ENCODE results near the gene SPINK1.
A peak's percentile ranks its signal among the peaks of the same experiment; 100 is the strongest.
"Not testable (repeated sequence)": the region's sequence is repeated elsewhere in the genome, so short reads cannot be mapped to it uniquely, and the experiment has no call there.

The SPINK1 gene, protein sequence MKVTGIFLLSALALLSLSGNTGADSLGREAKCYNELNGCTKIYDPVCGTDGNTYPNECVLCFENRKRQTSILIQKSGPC

DNA sequence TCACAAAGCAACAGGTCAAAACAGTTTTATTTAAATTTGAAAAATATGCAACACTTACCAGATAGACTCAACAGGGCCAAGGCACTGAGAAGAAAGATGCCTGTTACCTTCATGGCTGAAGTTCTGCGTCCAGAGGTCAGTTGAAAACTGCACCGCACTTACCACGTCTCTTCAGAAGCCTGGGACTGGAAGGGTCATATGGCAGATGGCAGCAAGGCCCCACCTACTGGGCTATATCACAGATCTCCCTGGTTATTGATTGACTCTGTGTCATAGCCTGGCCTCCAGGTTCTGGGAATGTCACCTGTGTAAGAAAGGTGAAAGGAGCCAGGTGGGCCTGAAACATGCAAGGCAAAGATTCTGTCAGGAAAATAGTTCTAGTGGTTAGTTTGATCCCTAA is at the start of gene SPINK1:
Gene SPINK1, minus strand, starts transcription at position 207 of the 400 bp plus-strand sequence. Its CDS starts 94 bp downstream, at position 113.
- DNase-seq (ENCODE audit: low read depth in 2 of 2), result no peak

DNA sequence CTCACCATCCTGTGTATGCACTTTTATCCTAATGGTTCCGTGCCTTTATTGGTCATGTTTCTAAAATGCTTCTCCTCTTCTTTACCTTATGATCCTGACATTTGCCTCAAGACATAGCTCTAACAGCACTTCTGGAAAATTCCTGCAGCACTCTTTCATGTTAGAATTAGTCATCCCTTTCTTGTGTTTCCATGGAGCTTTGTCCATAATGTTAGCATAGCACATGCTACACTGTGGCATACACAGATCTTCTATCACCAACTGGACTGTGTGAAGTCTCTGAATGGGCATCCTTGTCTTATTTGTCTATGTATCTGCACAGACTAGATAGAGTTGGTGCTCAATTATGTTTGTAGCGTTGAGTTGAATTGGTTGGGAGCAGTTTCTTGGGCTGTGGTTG is 49.0 kb upstream of the SPINK1 start:
- DNase-seq (ENCODE audit: low read depth in 2 of 2), result no peak

DNA sequence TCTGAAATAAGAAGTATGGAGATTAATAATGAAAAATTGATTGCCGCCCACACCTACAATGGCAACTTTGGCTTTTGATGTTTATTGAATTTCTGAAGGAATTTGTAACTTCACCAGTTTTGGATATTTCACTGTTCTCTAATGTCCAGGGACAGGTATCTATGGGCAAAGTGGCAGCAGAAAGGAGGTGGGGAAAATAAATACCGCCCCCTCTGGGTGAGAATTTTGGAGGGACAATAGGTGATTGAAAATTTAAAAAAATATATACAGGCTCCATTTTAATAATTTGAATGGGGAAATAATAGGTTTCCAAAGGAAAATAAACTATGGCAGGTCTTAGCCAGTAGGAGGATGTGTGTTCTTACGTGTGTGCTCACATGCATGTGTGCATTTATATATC is 48.3 kb upstream of the SPINK1 start:
- DNase-seq (ENCODE audit: low read depth in 2 of 2), result no peak

DNA sequence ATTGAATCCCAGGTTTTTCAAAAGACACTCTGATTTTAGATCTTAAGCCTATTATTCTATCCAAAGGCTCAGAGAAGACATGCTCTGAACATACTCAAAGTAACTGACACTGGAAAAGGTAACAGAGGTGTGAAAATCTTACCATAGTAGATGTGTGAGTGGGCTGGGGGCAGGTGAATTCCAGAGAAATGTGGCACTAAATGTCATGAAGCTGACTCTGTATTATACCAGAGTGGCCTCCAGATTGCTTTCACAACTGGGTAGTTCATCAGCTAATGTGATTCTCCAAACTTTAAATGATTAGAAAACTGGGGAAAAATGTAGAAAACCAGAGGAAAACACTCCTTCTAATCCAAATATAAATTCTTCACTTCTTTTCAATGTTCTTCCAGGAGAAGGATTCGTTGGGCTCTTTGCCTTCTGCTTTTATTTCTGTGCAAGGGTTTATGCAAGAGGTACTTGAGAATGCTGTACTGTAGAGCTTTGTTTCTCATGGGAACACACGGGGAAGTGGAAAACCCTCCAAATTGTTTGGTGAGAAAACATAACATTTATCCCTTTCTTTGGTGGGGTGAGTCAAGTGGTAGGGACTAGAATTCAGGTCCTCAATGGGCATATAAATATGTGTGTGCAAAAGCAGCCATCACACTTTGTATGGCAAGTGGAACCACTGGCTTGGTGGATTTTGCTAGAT is 46.7 kb upstream of the SPINK1 start, which contains the start of gene SCGB3A2:
Gene SCGB3A2, plus strand, starts transcription at position 646 of the 694 bp plus-strand sequence. CDS start 93 bp downstream, outside the sequence.
- no peak for DNase-seq (ENCODE audit: low read depth in 2 of 2)

DNA sequence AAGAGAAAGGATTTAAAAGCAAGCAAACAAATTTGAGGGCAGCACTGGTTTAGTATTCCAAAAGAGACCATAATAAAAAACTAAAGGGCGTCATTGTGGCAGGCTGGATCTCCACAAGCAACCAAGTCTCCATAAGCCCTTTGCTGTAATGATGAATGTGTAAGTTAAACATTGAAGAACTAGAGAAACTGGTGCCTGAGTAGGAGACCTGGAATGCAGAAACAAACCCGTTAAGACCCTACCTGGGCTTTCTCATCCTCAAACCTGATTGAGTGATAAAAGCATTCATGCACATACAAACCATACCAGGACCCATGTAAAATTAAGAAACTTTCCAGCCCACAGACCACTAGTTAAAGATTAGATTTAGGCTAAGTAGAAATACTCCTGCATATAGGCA is 45.2 kb upstream of the SPINK1 start:
- DNase-seq (ENCODE audit: low read depth in 2 of 2), result no peak

DNA sequence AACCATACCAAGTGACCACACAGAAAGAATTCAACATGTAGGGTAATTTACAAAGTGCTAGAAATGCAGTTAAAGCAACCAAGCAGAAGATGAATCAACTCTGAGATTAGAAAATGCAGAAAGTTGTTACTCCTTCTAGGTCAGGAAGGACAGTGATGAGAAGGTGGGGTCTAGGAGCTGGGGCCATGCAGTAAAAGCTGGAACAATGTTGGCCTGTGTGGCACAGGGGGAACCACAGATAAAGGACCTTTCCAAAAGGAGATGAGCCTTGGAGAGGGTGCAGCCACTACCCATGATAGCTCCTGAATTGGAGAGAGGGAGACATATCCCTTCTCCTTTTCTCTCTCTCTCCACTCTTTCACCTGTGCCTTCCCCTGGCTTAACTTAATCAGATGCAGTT is 44.7 kb upstream of the SPINK1 start:
- DNase-seq (ENCODE audit: low read depth in 2 of 2), result no peak

DNA sequence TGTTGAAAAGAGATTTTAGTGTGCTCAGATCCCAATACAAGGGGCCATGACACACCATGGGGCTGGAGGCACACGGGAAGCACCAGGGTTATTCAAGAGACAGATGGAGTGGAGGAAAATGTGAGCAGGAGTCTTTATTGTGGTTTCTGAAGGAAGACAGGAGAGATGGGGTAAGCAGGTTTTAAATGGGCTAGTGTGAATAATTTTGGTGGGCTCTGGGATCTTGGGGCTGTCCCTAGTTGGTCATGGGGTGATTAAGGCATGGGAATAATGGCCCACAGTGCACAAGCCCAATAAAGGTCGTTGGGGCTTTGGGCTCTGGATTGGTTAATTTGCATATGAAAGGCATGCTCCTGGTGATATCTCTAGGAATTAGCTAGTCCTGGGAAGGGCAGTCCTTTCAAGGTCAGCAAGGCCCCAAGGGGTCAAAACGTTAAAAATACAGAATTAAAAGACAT is 43.5 kb upstream of the SPINK1 start:
- no peak for DNase-seq (ENCODE audit: low read depth in 2 of 2)

DNA sequence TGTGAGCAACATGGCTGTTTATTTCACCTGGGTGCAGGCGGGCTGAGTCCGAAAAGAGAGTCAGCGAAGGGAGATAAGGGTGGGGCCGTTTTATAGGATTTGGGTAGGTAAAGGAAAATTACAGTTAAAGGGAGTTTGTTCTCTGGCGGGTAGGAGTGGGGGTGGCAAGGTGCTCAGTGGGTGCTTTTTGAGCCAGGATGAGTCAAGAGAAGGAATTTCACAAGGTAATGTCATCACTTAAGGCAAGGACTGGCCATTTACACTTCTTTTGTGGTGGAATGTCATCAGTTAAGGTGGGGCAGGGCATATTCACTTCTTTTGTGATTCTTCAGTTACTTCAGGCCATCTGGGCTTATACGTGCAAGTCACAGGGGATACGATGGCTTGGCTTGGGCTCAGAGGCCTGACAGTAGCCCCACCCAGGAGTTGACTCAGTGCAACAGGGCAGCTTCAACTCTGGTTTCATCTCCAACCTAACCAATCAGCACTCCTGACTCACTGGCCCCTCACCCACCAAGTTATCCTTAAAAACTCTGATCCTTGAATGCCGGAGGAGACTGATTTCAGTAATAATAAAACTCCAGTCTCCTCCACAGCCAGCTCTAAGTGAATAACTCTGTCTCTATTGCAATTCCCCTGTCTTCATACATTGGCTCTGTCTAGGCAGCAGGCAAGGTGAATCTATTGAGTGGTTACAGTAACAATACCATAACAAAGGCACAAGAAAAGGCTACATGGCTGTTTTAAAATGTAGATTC is 42.8 kb upstream of the SPINK1 start:
- not testable (repeated sequence) for DNase-seq (ENCODE audit: low read depth in 2 of 2)

DNA sequence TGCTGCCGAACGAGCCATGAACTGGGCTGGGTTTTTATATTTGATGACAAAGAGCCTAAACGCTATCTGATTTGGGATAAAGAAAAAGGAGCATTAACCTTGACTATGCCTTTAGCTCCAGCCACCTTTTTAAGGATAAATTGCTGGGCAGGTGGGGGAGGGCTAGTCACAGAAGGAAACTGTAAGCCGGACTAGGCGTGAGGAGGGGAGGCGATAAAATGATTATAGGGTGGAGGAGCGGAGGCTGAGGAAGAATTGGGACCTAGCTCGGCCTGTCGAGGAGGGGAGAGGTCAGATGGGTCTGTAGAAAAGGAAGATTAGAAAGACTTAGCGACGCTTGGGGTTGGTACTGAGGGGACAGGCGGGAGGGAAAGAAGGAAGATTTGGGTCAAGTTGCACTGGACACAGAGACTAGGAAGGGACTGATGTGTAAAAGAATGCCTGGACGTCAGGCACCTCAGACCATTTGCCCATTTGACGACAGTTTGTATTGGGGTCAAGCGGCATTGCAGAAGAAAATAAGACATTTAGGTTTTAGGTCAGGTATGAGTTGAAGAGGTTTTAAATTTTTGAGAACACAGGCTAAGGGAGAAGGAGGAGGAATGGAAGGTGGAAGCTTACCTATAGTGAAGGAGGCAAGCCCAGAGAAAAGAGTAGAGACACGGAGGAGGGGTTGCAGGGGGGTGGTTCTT is 41.4 kb upstream of the SPINK1 start:
- DNase-seq (ENCODE audit: low read depth in 2 of 2), result not testable (repeated sequence)

DNA sequence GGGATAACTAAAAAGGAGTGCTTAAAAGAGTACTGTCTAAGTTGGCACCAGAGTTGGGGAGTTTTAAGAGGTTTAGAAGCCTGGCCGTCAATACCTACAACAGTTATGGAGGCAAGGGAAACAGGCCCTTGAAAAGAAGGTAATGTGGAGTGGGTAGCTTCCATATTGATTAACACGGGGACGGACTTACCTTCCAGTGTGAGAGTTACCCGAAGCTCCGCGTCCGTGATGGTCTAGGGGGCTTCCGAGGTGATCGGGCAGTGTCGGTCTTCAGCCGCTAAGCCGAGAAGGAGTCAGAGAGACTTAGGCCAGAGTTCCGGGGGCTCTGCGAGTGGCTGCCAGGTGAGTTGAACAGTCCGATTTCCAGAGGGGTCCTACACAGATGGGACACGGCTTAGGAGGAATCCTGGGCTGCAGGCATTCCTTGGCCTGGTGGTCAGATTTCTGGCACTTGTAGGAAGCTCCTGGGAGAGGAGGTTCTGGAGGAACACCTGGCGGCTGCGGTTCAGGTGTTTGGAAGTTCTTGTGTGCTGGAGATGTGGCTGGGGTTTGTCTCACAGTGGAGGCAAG is 40.6 kb upstream of the SPINK1 start:
- not testable (repeated sequence) for DNase-seq (ENCODE audit: low read depth in 2 of 2)

DNA sequence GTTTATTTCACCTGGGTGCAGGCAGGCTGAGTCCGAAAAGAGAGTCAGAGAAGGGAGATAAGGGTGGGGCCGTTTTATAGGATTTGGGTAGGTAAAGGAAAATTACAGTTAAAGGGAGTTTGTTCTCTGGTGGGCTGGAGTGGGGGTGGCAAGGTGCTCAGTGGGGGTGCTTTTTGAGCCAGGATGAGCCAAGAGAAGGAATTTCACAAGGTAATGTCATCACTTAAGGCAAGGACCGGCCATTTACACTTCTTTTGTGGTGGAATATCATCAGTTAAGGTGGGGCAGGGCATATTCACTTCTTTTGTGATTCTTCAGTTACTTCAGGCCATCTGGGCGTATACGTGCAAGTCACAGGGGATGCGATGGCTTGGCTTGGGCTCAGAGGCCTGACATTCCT is 38.4 kb upstream of the SPINK1 start:
- DNase-seq (ENCODE audit: low read depth in 2 of 2), result not testable (repeated sequence)

DNA sequence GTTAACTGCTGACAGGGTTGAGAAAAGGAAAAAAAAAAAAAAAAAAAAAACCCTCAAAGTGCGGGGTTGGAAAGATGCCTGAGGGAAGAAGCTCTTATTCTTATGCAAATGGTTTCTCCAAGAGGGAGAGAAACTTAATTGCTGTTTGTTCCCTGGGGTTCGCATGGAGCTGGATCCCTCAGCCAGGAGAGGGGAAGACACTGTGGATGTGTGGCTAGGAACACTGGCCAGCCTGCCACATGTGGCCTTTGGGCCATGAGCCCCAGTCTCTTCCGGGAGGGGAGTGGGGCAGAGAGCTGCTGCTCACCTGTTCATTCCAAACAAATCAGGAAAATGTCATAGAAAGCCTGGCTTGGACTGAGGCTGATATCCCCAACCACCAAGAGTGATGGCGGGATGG is 37.6 kb upstream of the SPINK1 start:
- DNase-seq (ENCODE audit: low read depth in 2 of 2), result no peak

DNA sequence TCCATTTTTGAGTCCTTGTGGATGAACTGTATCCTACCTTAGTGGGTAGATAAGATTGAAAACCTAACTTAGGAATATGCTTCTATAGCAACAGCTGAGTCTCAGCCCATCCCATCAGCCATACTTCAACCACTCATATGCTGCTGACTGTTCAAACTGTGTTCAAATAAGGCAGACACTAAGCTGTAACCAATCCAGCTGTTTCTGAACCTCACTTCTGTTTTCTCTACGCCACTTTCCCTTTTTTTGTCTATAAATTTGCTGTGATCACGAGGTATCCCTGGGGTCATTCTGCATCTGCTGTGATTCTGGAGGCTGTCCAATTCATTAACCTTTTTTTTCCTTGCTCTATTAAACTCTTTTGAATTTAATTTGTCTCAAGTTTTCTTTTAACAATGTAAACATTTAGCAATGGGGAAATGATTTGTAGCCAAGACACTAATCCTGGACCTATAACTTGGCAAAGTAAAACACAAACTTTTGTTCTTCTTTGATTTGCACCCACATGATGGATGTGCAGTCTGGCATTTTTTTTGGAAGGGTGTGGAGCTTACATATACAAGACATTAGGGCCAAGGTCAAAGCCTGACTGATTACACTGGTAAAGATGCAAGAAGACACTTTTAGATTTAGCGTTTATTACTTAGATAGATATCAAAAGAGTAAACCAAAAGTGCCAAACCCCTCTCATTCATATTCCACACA is 32.1 kb upstream of the SPINK1 start:
- no peak for DNase-seq (ENCODE audit: low read depth in 2 of 2)

DNA sequence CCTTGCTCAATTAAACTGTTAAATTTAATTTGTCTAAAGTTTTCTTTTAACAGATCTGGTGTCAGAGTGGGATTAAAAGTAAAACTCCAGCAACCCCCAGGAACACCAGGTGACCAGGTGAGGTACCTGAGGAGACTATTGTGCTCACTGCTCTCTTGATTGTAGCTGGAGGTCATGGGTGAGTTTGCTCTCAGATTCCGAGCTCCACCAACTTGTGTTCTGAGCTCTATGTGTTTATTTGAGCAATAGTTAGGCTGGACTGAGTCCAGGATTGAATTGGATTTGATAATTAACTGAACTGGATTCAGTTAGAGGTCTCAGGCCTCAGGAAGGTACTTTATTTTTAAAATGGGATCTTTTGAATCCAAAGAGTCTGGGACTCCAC is 29.2 kb upstream of the SPINK1 start:
- no peak for DNase-seq (ENCODE audit: low read depth in 2 of 2)

DNA sequence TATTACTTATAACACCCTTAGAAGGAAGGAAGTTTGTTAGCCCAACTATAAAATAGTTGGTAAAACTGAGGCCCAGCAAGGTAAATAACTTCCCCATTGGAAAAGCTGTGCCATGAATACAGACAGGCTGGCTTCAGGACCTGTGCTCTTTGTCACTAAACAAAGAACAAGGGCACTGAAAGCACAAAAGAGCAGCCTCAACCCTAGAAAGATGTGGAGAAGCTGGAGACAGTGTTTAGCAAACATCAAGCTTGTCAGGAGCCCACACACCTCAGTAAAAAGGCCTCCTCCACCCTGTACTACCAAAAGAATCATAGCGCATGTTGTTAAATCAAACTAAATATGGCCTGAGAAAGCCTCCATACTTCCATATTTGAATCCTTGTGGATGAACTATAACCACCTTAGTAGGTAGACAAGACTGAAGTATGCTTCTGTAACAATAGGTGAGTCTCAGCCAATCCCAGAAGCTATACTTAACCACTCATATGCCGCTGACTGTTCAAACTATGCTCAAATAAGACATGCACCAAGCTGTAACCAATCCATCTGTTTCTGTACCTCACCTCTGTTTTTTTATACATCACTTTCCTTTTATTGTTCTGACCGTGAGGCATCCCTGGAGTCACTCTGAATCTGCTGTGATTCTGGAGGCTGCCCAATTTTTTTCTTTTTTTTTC is 28.6 kb upstream of the SPINK1 start:
- DNase-seq (ENCODE audit: low read depth in 2 of 2), result no peak

DNA sequence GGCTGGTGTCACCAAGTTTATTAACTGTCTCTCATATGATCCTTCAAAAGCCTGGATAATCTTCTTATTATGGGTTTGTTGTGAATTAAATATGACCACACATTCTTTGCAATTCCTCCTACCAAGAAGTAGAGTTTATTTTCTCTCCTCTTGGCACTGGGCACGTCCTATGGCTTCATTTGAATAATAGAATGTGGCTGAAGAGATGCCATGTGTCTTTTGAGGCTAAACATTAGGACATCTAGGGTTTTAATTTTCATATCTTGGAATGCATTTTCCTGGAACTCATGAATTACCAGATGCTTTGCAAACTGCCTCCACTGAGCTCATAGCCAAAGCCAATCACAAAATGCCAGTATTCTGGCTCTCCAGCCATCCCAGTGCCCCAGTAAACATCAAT is 27.1 kb upstream of the SPINK1 start:
- no peak for DNase-seq (ENCODE audit: low read depth in 2 of 2)

DNA sequence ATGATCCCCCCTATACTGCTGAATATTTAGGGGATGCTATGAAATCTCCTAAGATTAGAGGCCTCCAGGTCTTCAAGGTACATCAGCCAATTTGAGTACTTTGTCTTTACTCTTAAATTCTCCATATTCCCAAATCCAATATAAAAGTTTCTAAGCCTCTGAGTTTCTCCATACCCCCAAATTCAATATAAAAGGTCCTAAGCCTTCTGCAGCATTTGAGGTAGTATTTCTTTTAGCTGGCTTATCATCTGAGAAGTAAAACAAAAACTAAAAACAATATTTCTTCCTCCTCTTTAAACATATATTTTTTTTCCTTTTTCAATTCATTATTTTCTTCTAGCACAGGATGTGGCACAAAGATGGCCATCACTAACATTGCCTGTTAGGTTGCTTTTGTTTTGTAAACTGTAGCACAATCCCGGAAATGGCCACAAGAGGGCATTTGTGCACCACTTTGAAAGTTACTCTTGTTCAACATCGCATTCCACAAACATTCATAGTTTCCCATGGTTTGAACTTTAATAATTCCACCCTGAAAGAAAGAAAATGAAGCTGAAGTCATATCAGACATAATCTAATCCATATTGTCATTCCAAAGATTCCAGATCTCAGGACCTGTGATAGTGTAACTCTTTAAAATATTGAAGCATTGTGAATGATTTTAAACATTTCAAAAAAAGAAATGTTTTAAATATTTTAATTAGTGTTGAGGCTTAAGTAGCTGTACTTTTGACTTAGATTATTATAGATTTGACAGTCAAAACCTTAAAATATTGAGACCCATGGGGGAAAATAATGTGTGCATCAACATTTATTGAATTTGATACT is 26.0 kb upstream of the SPINK1 start:
- DNase-seq (ENCODE audit: low read depth in 2 of 2), result peak; percentile 9 to 24

DNA sequence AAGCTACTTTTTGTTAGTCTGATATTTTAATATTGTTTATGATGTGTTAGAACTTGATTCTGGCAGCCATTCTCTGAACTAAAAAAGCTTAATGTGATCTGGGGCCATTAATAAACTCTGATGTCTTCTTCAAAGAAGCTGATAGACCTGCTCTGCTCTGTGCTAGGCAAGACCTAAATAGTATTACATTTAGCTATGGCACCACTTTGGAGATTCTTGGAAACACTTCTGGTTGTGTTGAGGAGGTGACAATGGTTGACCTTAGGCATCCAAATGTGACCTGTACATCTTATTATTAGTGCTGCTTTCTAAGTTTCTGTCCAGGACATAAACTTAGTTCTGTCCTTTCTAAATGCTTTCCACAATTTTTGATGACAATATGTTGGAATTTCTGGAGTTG is 25.3 kb upstream of the SPINK1 start:
- DNase-seq (ENCODE audit: low read depth in 2 of 2), result no peak

DNA sequence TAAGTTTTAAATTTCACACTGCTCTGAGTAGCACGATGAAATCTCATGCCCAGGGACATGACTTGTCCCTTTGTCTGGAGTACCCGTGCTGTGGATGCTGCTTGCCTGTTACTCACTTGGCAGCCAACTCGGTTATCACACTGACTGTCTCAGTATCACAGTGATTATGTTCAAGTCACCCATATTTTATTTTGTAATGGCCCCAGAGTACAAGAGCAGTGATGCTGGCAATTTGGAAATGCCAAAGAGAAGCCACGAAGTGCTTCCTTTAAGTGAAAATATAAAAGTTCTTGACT is 24.3 kb upstream of the SPINK1 start:
- DNase-seq (ENCODE audit: low read depth in 2 of 2), result no peak

All from stimulated activated CD4-positive, alpha-beta T cell treated with anti-CD3 and anti-CD28 coated beads, Interleukin-4, amount 100 ng/mL, for 48 hours (primary cell).